RWPE2 (cell line): Measurements from ENCODE around the gene MMGT1.
A peak's percentile ranks its signal among the peaks of the same experiment; 100 is the strongest.

Experiments
- ATAC-seq: fragments of 200-7000 bp; cut with Tn5 transposase; 3 replicates; pipeline ENCODE4 v1.9.1; 2021; ENCODE audit warnings: low read depth
- DNase-seq: peaks from one replicate; pipeline ENCODE4 v3.0.0-alpha.2; 2020; ENCODE audit warnings: low spot score
- H3K27ac ChIP-seq: fragments of 450-650 bp; 2 replicates; pipeline ENCODE4 v1.5.1; 2017; ENCODE audit warnings: mild to moderate bottlenecking; ENCODE audit not compliant: poor library complexity, severe bottlenecking
- H3K27me3 ChIP-seq: fragments of 250-450 bp; sonication (Bioruptor Pico); 2 replicates; pipeline ENCODE4 v1.5.1; 2021; ENCODE audit warnings: mild to moderate bottlenecking, moderate library complexity; ENCODE audit not compliant: insufficient read depth, poor library complexity, severe bottlenecking
- H3K36me3 ChIP-seq: fragments of 250-450 bp; sonication (Bioruptor Pico); 2 replicates; pipeline ENCODE4 v1.5.1; 2020; ENCODE audit warnings: low read depth, mild to moderate bottlenecking, moderate library complexity
- H3K4me1 ChIP-seq: fragments of 250-450 bp; sonication (Bioruptor Pico); 2 replicates; pipeline ENCODE4 v1.5.1; 2021; ENCODE audit warnings: mild to moderate bottlenecking, moderate library complexity; ENCODE audit not compliant: insufficient read depth, poor library complexity, severe bottlenecking
- H3K4me3 ChIP-seq: fragments of 250-450 bp; sonication (Bioruptor Pico); 2 replicates; pipeline ENCODE4 v1.5.1; 2021; ENCODE audit warnings: mild to moderate bottlenecking, moderate library complexity; ENCODE audit not compliant: severe bottlenecking
- H3K9me3 ChIP-seq: fragments of 250-450 bp; sonication (Bioruptor Pico); 2 replicates; pipeline ENCODE4 v1.5.1; 2021; ENCODE audit warnings: mild to moderate bottlenecking, moderate library complexity; ENCODE audit not compliant: severe bottlenecking
- CTCF ChIP-seq: fragments of 450-650 bp; IDR thresholded peaks from one replicate; pipeline ENCODE4 v1.5.1; 2017; ENCODE audit warnings: mild to moderate bottlenecking, moderate library complexity; ENCODE audit not compliant: poor library complexity, severe bottlenecking

Gene MMGT1

GRCh38 chrX:135984256-135984655 is 10.5 kb upstream of the MMGT1 start:
- no peak for TF ChIP-seq CTCF
- peak overlapping the region; percentile 48 for H3K27ac ChIP-seq
- no peaks in the 10 kb centered on the region for H3K27me3 ChIP-seq
- H3K36me3 ChIP-seq = no peaks in the 10 kb centered on the region
- H3K4me3 ChIP-seq = no peak overlapping the region
- DNase-seq (no peak), ATAC-seq (no peak)
- H3K9me3 ChIP-seq = no peaks in the 10 kb centered on the region
- peaks cover 3% of the 10 kb centered on the region for H3K4me1 ChIP-seq

GRCh38 chrX:135982860-135983259 is 9.1 kb upstream of the MMGT1 start:
- H3K27me3 ChIP-seq = no peaks in the 10 kb centered on the region
- TF ChIP-seq CTCF = no peak
- H3K4me3 ChIP-seq = no peak overlapping the region
- no peaks in the 10 kb centered on the region for H3K9me3 ChIP-seq
- no peak overlapping the region for H3K27ac ChIP-seq
- ATAC-seq (no peak), DNase-seq (no peak)
- H3K36me3 ChIP-seq = no peaks in the 10 kb centered on the region
- peaks cover 6% of the 10 kb centered on the region for H3K4me1 ChIP-seq

- no peak for ATAC-seq
- TF ChIP-seq CTCF = no peak
- Histone ChIP-seq H3K27me3 (no peaks in the 10 kb centered on the region), H3K4me1 (peaks cover 7% of the 10 kb centered on the region), H3K9me3 (no peaks in the 10 kb centered on the region), H3K4me3 (no peak overlapping the region), H3K36me3 (no peaks in the 10 kb centered on the region), H3K27ac (no peak overlapping the region)
- no peak for DNase-seq
Measured at GRCh38 chrX:135981668-135982067, 7.9 kb upstream of the MMGT1 start.

- TF ChIP-seq CTCF = no peak
- Histone ChIP-seq H3K9me3 (no peaks in the 10 kb centered on the region), H3K27ac (no peak overlapping the region), H3K4me3 (no peak overlapping the region), H3K36me3 (no peaks in the 10 kb centered on the region), H3K4me1 (peaks cover 7% of the 10 kb centered on the region), H3K27me3 (no peaks in the 10 kb centered on the region)
- DNase-seq (no peak), ATAC-seq (no peak)
Measured at GRCh38 chrX:135981010-135981409, 7.2 kb upstream of the MMGT1 start.

- H3K36me3 ChIP-seq = no peaks in the 10 kb centered on the region
- H3K9me3 ChIP-seq = no peaks in the 10 kb centered on the region
- ATAC-seq (peak; percentile 85), DNase-seq (no peak)
- no peak overlapping the region for H3K4me3 ChIP-seq
- TF ChIP-seq CTCF = no peak
- no peaks in the 10 kb centered on the region for H3K27me3 ChIP-seq
- H3K4me1 ChIP-seq = peaks cover 4% of the 10 kb centered on the region
- peak overlapping the region; percentile 15 for H3K27ac ChIP-seq
Measured at GRCh38 chrX:135977611-135978010, 3.8 kb upstream of the MMGT1 start.
